Measurements from ENCODE around the gene MSI2. TPM values are rescaled to one million over a fixed set of nuclear protein-coding genes. Genes with fewer than 3 reads are reported as not detected.

MSI2 gene
- total and polyA plus RNA-seq, 2 donors (not counting 3 experiments of a cell fraction or from before 2014, with no cell fraction given): 20.9 to 59.3 TPM

- ChIA-PET POLR2A (no interaction called here), CTCF (interaction anchor here (1.0 kb wide), 2 partner anchors 11 to 50 kb away, joined by 3 to 5 read pairs; no protein-coding TSS in a partner anchor)
- Histone ChIP-seq H3K4me1 (ENCODE audit: control insufficient read depth, extremely low read depth, insufficient read depth, low read length) (peaks cover 21% of the 10 kb centered on the region), H3K36me3 (ENCODE audit: control insufficient read depth in 2 of 2, extremely low read depth in 1 of 2, insufficient read depth in 2 of 2, low read length in 2 of 2) (no peaks in the 10 kb centered on the region), H3K27ac (ENCODE audit: insufficient read depth, low read depth, low read length) (no peak overlapping the region), H3K79me2 (ENCODE audit: control insufficient read depth, insufficient read depth, low read length) (no peaks in the 10 kb centered on the region), H3K27me3 (ENCODE audit: control insufficient read depth in 2 of 2, insufficient read depth in 2 of 2, low read length in 2 of 2) (no peaks in the 10 kb centered on the region), H3K9me3 (replicated peaks; ENCODE audit: control insufficient read depth, insufficient read depth, low read length) (no peaks in the 10 kb centered on the region), H2AFZ (ENCODE audit: low read depth, low read length) (no peak overlapping the region), H3K9ac (replicated peaks; ENCODE audit: extremely low read depth, insufficient read depth, low read length) (no peak overlapping the region), H3K4me3 (replicated peaks in 1 of 3; ENCODE audit: insufficient read depth in 1 of 3, low read depth in 1 of 3, low read length in 3 of 3) (no peak overlapping the region), H3K9me1 (replicated peaks; ENCODE audit: control insufficient read depth, extremely low read depth, insufficient read depth, low read length) (no peaks in the 10 kb centered on the region), H4K20me1 (replicated peaks; ENCODE audit: control insufficient read depth, extremely low read depth, insufficient read depth, low read length) (peaks cover 2% of the 10 kb centered on the region), H3K4me2 (ENCODE audit: insufficient read depth, low read length) (no peak overlapping the region)
- dilution Hi-C loops (cut with MboI; ENCODE audit: extremely low pct_ligation_motif_present, low sequenced_read_pairs): no loop called here
- FAIRE-seq (no peak), DNase-seq (ENCODE audit: low read depth, low spot score) (no peak)
- intact Hi-C loops (cut with micrococcal nuclease): no loop called here
- TF ChIP-seq POLR2A (IDR thresholded peaks at IDR 0.05; ENCODE audit: low read depth, low read length) (no peak), MAX (IDR thresholded peaks at IDR 0.05; ENCODE audit: insufficient read depth, insufficient read length) (no peak), CTCF (IDR thresholded peaks at IDR 0.05; ENCODE audit: extremely low read depth in 1 of 2, insufficient read depth in 1 of 2, low read depth in 1 of 2, low read length in 2 of 2) (no peak)
- no TSS peak for BruUV-seq (replicated peaks)
Measured at GRCh38 chr17:57477522-57478362, 221.4 kb downstream of the MSI2 start.

Measured in endothelial cell of umbilical vein (primary cell).